H9 (cell line): ENCODE measurements around the gene CCDC27. TPM values are rescaled to one million over a fixed set of nuclear protein-coding genes. Genes with fewer than 3 reads are reported as not detected.

Experiments used
- DNase-seq: peaks from one replicate; pipeline ENCODE4 v3.0.0-alpha.2; 2017
- H2AFZ ChIP-seq: one replicate; pipeline ENCODE4 v1.6.1; 2013; ENCODE audit warnings: mild to moderate bottlenecking, low read length, control low read depth, moderate library complexity
- H2AK5ac ChIP-seq: 2 replicates; pipeline ENCODE4 v1.6.1; 2013; ENCODE audit warnings: low read length, control low read depth, mixed read lengths; ENCODE audit not compliant: insufficient read length
- H2BK120ac ChIP-seq: one replicate; pipeline ENCODE4 v1.6.1; 2013; ENCODE audit warnings: low read depth, mild to moderate bottlenecking, low read length, control low read depth, inconsistent platforms; ENCODE audit not compliant: poor library complexity, severe bottlenecking
- H2BK12ac ChIP-seq: 2 replicates; pipeline ENCODE4 v1.6.1; 2013; ENCODE audit warnings: low read length, control low read depth, mixed read lengths, low read depth; ENCODE audit not compliant: insufficient read length
- H2BK15ac ChIP-seq: 2 replicates; pipeline ENCODE4 v1.6.1; 2013; ENCODE audit warnings: low read depth, low read length, control low read depth
- H2BK20ac ChIP-seq: one replicate; pipeline ENCODE4 v1.6.1; 2013; ENCODE audit warnings: low read depth, mild to moderate bottlenecking, low read length, control low read depth, inconsistent platforms; ENCODE audit not compliant: poor library complexity, severe bottlenecking
- H2BK5ac ChIP-seq: 2 replicates; pipeline ENCODE4 v1.6.1; 2013; ENCODE audit warnings: low read length, control low read depth, mixed read lengths; ENCODE audit not compliant: insufficient read length
- H3K14ac ChIP-seq: 2 replicates; pipeline ENCODE4 v1.6.1; 2013; ENCODE audit warnings: low read length, control low read depth; ENCODE audit not compliant: insufficient read depth
- H3K18ac ChIP-seq: 2 replicates; pipeline ENCODE4 v1.6.1; 2013; ENCODE audit warnings: low read depth, mild to moderate bottlenecking, mixed read lengths, low read length, control low read depth; ENCODE audit not compliant: insufficient read length
- H3K23ac ChIP-seq: 2 replicates; pipeline ENCODE4 v1.6.1; 2013; ENCODE audit warnings: low read length, control low read depth, mixed read lengths, low read depth; ENCODE audit not compliant: insufficient read length
- H3K23me2 ChIP-seq: 2 replicates; pipeline ENCODE4 v1.6.1; 2013; ENCODE audit warnings: low read depth, mild to moderate bottlenecking, mixed read lengths, low read length, control low read depth; ENCODE audit not compliant: insufficient read length, poor library complexity, severe bottlenecking
- H3K27ac ChIP-seq: 2 replicates; pipeline ENCODE4 v1.5.1; 2013; ENCODE audit warnings: low read length, control low read depth, mixed read lengths, low read depth; ENCODE audit not compliant: insufficient read length
- H3K27me3 ChIP-seq: 2 replicates; pipeline ENCODE4 v1.6.1; 2013; ENCODE audit warnings: low read length, control low read depth, inconsistent platforms; ENCODE audit not compliant: insufficient read depth
- H3K4ac ChIP-seq: 2 replicates; pipeline ENCODE4 v1.6.1; 2013; ENCODE audit warnings: low read depth, mild to moderate bottlenecking, control low read depth, inconsistent platforms, low read length, moderate library complexity
- H3K4me1 ChIP-seq: 2 replicates; pipeline ENCODE4 v1.6.1; 2013; ENCODE audit warnings: low read length, control low read depth, inconsistent platforms; ENCODE audit not compliant: insufficient read depth
- H3K4me2 ChIP-seq: 2 replicates; pipeline ENCODE4 v1.6.1; 2013; ENCODE audit warnings: low read length, control low read depth, mixed read lengths; ENCODE audit not compliant: insufficient read length, insufficient read depth
- H3K56ac ChIP-seq: 2 replicates; pipeline ENCODE4 v1.6.1; 2013; ENCODE audit warnings: low read depth, mild to moderate bottlenecking, mixed read lengths, low read length, control low read depth; ENCODE audit not compliant: insufficient read length
- H3K79me1 ChIP-seq: 2 replicates; pipeline ENCODE4 v1.6.1; 2013; ENCODE audit warnings: low read depth, mild to moderate bottlenecking, moderate library complexity, low read length, control low read depth, inconsistent platforms; ENCODE audit not compliant: insufficient read depth, poor library complexity, severe bottlenecking
- H3K79me2 ChIP-seq: 2 replicates; pipeline ENCODE4 v1.6.1; 2013; ENCODE audit warnings: low read length, control low read depth, inconsistent platforms; ENCODE audit not compliant: insufficient read depth
- H3K9ac ChIP-seq: 2 replicates; pipeline ENCODE4 v1.6.1; 2013; ENCODE audit warnings: low read length, control low read depth, mixed read lengths; ENCODE audit not compliant: insufficient read length; ENCODE audit errors: extremely low read depth
- H3K9me3 ChIP-seq: one replicate; pipeline ENCODE4 v1.6.1; 2013; ENCODE audit warnings: low read depth, low read length, inconsistent platforms; ENCODE audit not compliant: control insufficient read depth
- H3T11ph ChIP-seq: one replicate; pipeline ENCODE4 v1.6.1; 2013; ENCODE audit warnings: mild to moderate bottlenecking, low read length, control low read depth, inconsistent platforms
- H4K20me1 ChIP-seq: one replicate; pipeline ENCODE4 v1.6.1; 2013; ENCODE audit not compliant: control insufficient read depth, insufficient read length, insufficient read depth
- H4K5ac ChIP-seq: 2 replicates; pipeline ENCODE4 v1.6.1; 2013; ENCODE audit warnings: low read depth, mild to moderate bottlenecking, mixed read lengths, low read length, control low read depth; ENCODE audit not compliant: insufficient read length
- H4K8ac ChIP-seq: replicated peaks from 2 replicates; pipeline ENCODE4 v1.6.1; 2013; ENCODE audit warnings: low read length, control low read depth, mixed read lengths, low read depth; ENCODE audit not compliant: insufficient read length
- H4K91ac ChIP-seq: 2 replicates; pipeline ENCODE4 v1.6.1; 2013; ENCODE audit warnings: low read depth, mild to moderate bottlenecking, moderate library complexity, mixed read lengths, low read length, control low read depth; ENCODE audit not compliant: insufficient read length
- H3K27ac Mint-ChIP-seq, 3 experiments: 2 replicates in 2 of 3; 3 replicates in 1 of 3; pipeline ENCODE4 v1.8.0; 2020 to 2021; ENCODE audit warnings: mixed read lengths in 3 of 3, mild to moderate bottlenecking in 1 of 3, moderate library complexity in 1 of 3
- H3K27me3 Mint-ChIP-seq: 2 replicates; pipeline ENCODE4 v1.8.0; 2021; ENCODE audit warnings: low read depth, mild to moderate bottlenecking, moderate library complexity, mixed read lengths
- H3K36me3 Mint-ChIP-seq, 3 experiments: 2 replicates in 2 of 3; 3 replicates in 1 of 3; pipeline ENCODE4 v1.8.0; 2020 to 2021; ENCODE audit warnings: low read depth in 3 of 3, mixed read lengths in 3 of 3; ENCODE audit not compliant: insufficient read depth in 1 of 3
- H3K4me1 Mint-ChIP-seq, 2 experiments: 2 replicates each; pipeline ENCODE4 v1.8.0; 2020; ENCODE audit warnings: mixed read lengths in 2 of 2
- H3K4me3 Mint-ChIP-seq, 2 experiments: 2 replicates in 1 of 2; 3 replicates in 1 of 2; pipeline ENCODE4 v1.8.0; 2020 to 2021; ENCODE audit warnings: mild to moderate bottlenecking in 2 of 2, mixed read lengths in 2 of 2, moderate library complexity in 1 of 2
- H3K9me3 Mint-ChIP-seq, 2 experiments: 2 replicates in 1 of 2; 3 replicates in 1 of 2; pipeline ENCODE4 v1.8.0; 2020; ENCODE audit warnings: mild to moderate bottlenecking in 2 of 2, mixed read lengths in 2 of 2, moderate library complexity in 1 of 2
- CTCF ChIP-seq: fragments of 200-600 bp; sonication (generic); conservative IDR thresholded peaks from 3 replicates; pipeline ENCODE4 v1.8.0; 2021; ENCODE audit warnings: antibody characterized with exemption, mild to moderate bottlenecking
- WGBS: extraction: QIAGEN DNeasy Blood & Tissue Kit; methylation state at CpG from one replicate; pipeline ENCODE4 v1.1.7; 2013; ENCODE audit warnings: missing lambda C conversion rate, low lambda C conversion rate, mixed read lengths; ENCODE audit not compliant: insufficient read length; ENCODE audit errors: extremely low coverage; 5-methylcytosine and 5-hydroxymethylcytosine counted together
- total RNA-seq: library from RNA; stranded (reverse); gene quantifications from 2 replicates; pipeline ENCODE4 v1.2.1, GENCODE V29; 2021

The CCDC27 gene
- total RNA-seq, 1 experiment from 2014 or later = not detected

DNA sequence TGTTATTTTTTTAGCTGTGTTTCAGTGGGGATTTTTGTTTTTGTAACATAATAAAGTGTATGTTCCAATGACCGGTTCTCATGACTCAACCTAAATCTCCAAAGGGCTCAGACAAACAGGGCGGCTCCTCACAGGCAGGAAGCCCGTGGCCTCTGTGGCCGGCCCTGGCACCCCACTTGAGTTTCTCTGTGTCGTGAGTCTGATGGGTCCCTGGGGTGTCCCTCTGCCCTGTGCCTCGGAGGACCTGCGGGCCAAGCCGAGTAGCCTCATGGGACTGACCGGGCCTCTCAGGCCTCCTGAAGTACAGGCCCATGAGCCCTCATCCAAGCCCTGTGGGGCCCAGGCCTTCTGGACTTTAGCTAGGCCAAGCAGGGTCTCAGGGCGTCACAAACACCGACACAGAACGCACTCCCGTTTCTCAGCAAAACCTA is 16.1 kb upstream of the CCDC27 start:
- H2AK5ac ChIP-seq = no peak overlapping the region
- no peak overlapping the region for H2BK15ac ChIP-seq
- DNase-seq = no peak
- H3K9ac ChIP-seq = no peak overlapping the region
- H3K4me1 Mint-ChIP-seq = peaks cover 0 to 13% of the 10 kb centered on the region in 2 experiments; a peak in 2 of 4 replicates
- no peak overlapping the region for H3K18ac ChIP-seq
- no peak for TF ChIP-seq CTCF
- H4K5ac ChIP-seq = no peak overlapping the region
- no peaks in the 10 kb centered on the region for H3K4me1 ChIP-seq
- no peak overlapping the region for H3K4ac ChIP-seq
- no peak overlapping the region for H2AFZ ChIP-seq
- no peaks in the 10 kb centered on the region for H3K79me2 ChIP-seq
- H3K27me3 Mint-ChIP-seq = no peaks in the 10 kb centered on the region
- no peak overlapping the region for H3K4me3 Mint-ChIP-seq
- H2BK120ac ChIP-seq = no peak overlapping the region
- H2BK5ac ChIP-seq = no peak overlapping the region
- peaks cover 10 to 21% (median 12%) of the 10 kb centered on the region in 3 experiments; a peak in 5 of 7 replicates for H3K36me3 Mint-ChIP-seq
- H4K8ac ChIP-seq = no peak overlapping the region
- no peak overlapping the region for H3K4me2 ChIP-seq
- no peak overlapping the region for H2BK12ac ChIP-seq
- no peaks in the 10 kb centered on the region for H3K27me3 ChIP-seq
- no peak overlapping the region for H3T11ph ChIP-seq
- no peak overlapping the region for H3K23ac ChIP-seq
- no peaks in the 10 kb centered on the region for H3K23me2 ChIP-seq
- no peak overlapping the region for H3K27ac ChIP-seq
- no peak overlapping the region for H3K56ac ChIP-seq
- H3K9me3 ChIP-seq = no peaks in the 10 kb centered on the region
- no peaks in the 10 kb centered on the region for H3K9me3 Mint-ChIP-seq
- no peaks in the 10 kb centered on the region for H3K79me1 ChIP-seq
- no peak overlapping the region for H4K91ac ChIP-seq
- no peaks in the 10 kb centered on the region for H4K20me1 ChIP-seq
- H3K27ac Mint-ChIP-seq = no peak overlapping the region
- no peak overlapping the region for H3K14ac ChIP-seq
- no CpG with 5 or more reads among the region's 13 CpGs for WGBS
- H2BK20ac ChIP-seq = no peak overlapping the region
